ENCODE data around the gene LGALS1. TPM values are rescaled to one million over a fixed set of nuclear protein-coding genes. Genes with fewer than 3 reads are reported as not detected.
A peak's percentile ranks its signal among the peaks of the same experiment; 100 is the strongest.
"Not testable (repeated sequence)": the region's sequence is repeated elsewhere in the genome, so short reads cannot be mapped to it uniquely, and the experiment has no call there.

LGALS1 gene
- total RNA-seq, 1 experiment from 2014 or later, result 2,325 TPM

DNA sequence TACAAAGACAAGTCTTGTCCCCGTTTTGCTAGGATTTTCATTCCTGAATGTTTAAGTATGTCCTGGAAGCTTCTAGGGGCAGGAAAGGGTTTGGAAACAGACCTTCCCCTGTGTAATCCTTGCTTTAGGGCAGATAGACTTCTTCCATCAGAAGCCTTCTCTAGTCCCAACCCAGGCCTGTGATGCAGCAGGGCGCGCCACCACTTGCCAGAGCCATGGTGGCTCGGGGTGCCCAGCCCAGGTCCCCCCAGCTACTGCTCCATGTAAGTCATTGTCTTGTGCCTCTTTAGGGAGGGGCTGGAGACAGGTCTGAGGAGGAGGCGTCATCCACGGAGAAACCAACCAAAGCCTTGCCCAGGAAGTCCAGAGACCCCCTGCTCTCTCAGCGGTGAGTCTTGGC lies 15.0 kb downstream of the LGALS1 start:
- POLR2A ChIA-PET (ENCODE audit: unreplicated experiment), result no interaction called here
- no peaks in the 10 kb centered on the region for H4K20me1 ChIP-seq (ENCODE audit: low read length)
- no peaks in the 10 kb centered on the region for H3K9me3 ChIP-seq (ENCODE audit: low read length)
- H3K9me2 ChIP-seq (replicated peaks; ENCODE audit: low read length), result no peaks in the 10 kb centered on the region
- peaks cover 21% of the 10 kb centered on the region for H3K79me2 ChIP-seq (ENCODE audit: low read length)
- no peaks in the 10 kb centered on the region for H3F3A ChIP-seq (ENCODE audit: low read length, unreplicated experiment)
- TF ChIP-seq EZH2phosphoT487 (IDR thresholded peaks at IDR 0.05; ENCODE audit: borderline replicate concordance, low read length), result no peak
- TF ChIP-seq EZH2 (IDR thresholded peaks at IDR 0.05; ENCODE audit: low read length, unreplicated experiment), result no peak
- TF ChIP-seq, protein P1, sequence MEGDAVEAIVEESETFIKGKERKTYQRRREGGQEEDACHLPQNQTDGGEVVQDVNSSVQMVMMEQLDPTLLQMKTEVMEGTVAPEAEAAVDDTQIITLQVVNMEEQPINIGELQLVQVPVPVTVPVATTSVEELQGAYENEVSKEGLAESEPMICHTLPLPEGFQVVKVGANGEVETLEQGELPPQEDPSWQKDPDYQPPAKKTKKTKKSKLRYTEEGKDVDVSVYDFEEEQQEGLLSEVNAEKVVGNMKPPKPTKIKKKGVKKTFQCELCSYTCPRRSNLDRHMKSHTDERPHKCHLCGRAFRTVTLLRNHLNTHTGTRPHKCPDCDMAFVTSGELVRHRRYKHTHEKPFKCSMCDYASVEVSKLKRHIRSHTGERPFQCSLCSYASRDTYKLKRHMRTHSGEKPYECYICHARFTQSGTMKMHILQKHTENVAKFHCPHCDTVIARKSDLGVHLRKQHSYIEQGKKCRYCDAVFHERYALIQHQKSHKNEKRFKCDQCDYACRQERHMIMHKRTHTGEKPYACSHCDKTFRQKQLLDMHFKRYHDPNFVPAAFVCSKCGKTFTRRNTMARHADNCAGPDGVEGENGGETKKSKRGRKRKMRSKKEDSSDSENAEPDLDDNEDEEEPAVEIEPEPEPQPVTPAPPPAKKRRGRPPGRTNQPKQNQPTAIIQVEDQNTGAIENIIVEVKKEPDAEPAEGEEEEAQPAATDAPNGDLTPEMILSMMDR (conservative IDR thresholded peaks at IDR 0.05; ENCODE audit: low read depth, low read length), result no peak
- ATAC-seq (no peak), DNase-seq (no peak)
- CTCF ChIA-PET, result no interaction called here
- peaks cover 16% of the 10 kb centered on the region for H3K4me1 ChIP-seq (ENCODE audit: insufficient read depth, low read length)
- no peaks in the 10 kb centered on the region for H3K27me3 ChIP-seq (ENCODE audit: low read length)
- no peak overlapping the region for H3K9ac ChIP-seq (ENCODE audit: low read length)
- H3K36me3 ChIP-seq (ENCODE audit: low read depth, low read length), result peaks cover 17% of the 10 kb centered on the region; the same call in 1 of the 2 replicates
- H3K4me2 ChIP-seq (ENCODE audit: low read length), result no peak overlapping the region
- H3K27ac ChIP-seq (ENCODE audit: low read length), result no peak overlapping the region
- H2AFZ ChIP-seq (ENCODE audit: low read length), result no peak overlapping the region
- no TSS peak for BruUV-seq (replicated peaks)
- intact Hi-C loops (cut with micrococcal nuclease), result loop anchor here (10.0 kb wide), 1 partner anchor 54 kb away; no protein-coding TSS in a partner anchor
- H3K4me3 ChIP-seq (ENCODE audit: low read length), result no peak overlapping the region

DNA sequence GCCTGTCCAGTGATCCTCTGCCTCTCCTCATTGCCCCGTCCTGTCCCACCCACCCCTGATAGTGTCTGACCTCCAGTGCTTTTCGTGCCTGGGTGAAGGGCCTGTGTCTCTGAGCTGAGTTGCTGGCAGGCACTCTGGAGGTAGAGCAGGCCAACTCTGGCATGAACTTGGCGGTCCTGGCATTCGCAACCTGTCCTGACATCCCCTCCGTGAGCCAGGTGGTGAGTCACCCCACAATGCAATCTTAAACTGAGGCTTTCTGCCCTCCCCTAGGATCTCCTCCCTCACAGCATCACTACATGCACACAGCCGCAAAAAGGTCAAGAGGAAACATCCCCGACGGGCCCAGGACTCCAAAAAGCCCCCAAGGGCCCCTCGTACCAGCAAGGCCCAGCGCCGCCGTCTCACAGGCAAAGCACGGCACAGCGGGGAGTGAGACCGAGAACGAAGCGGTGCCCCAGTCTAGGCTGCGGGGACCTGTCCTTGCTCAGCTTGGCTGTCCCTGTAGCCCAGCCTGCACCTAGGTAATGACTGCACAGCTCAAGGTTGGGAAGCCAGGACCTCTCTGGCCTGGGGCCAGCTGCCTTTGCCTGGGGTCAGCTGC lies 15.6 kb downstream of the LGALS1 start:
- Histone ChIP-seq H3K9ac (ENCODE audit: low read length) (no peak overlapping the region), H2AFZ (ENCODE audit: low read length) (no peak overlapping the region), H3K4me1 (ENCODE audit: insufficient read depth, low read length) (peaks cover 18% of the 10 kb centered on the region), H3K9me2 (replicated peaks; ENCODE audit: low read length) (no peaks in the 10 kb centered on the region), H3K9me3 (ENCODE audit: low read length) (no peaks in the 10 kb centered on the region), H3K27me3 (ENCODE audit: low read length) (no peaks in the 10 kb centered on the region), H3K36me3 (ENCODE audit: low read depth, low read length) (peaks cover 17% of the 10 kb centered on the region; the same call in 1 of the 2 replicates), H3K79me2 (ENCODE audit: low read length) (peaks cover 21% of the 10 kb centered on the region), H3K27ac (ENCODE audit: low read length) (no peak overlapping the region), H3F3A (ENCODE audit: low read length, unreplicated experiment) (no peaks in the 10 kb centered on the region), H3K4me3 (ENCODE audit: low read length) (no peak overlapping the region), H3K4me2 (ENCODE audit: low read length) (no peak overlapping the region), H4K20me1 (ENCODE audit: low read length) (no peaks in the 10 kb centered on the region)
- ChIA-PET CTCF (no interaction called here), POLR2A (ENCODE audit: unreplicated experiment) (no interaction called here)
- TF ChIP-seq, protein P1 (conservative IDR thresholded peaks at IDR 0.05; ENCODE audit: low read depth, low read length), result no peak
- TF ChIP-seq EZH2 (IDR thresholded peaks at IDR 0.05; ENCODE audit: low read length, unreplicated experiment) (no peak), EZH2phosphoT487 (IDR thresholded peaks at IDR 0.05; ENCODE audit: borderline replicate concordance, low read length) (no peak)
- peak; percentile 14 for DNase-seq
- no peak for ATAC-seq
- BruUV-seq (replicated peaks), result no TSS peak
- intact Hi-C loops (cut with micrococcal nuclease), result loop anchor here (10.0 kb wide), 1 partner anchor 54 kb away; no protein-coding TSS in a partner anchor

DNA sequence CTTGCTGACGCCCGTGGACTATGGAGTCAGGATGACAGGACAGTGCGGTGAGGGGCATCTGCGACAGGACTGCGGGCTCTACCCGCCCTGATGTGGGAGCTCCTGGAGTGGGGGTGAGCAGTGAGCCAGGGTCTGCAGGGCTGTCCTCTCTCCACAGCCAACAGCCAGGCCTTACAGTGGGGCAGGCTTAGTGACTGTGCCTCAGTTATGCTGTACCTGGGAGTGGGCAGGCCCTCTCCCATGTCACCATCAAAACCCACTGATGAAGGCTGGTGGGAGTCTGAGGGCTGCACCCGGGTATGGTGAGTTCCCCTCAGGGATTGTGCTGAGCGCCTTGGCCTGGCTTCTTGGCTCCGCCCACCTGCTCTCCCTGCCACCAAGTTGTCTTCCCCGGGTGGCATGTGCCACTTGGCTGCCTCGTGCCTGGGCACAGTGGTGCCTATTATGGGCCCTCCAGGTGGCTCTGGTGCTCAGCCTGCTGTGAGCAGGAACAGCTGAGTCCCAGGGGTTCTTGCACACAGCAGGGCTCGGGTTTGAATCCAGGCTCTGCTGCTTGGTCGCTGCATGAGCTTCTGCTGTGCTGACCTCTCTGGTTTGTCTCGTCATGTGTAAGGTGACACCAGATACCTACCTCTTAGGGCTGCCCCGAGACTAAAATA lies 17.3 kb downstream of the LGALS1 start:
- TF ChIP-seq, protein P1 (conservative IDR thresholded peaks at IDR 0.05; ENCODE audit: low read depth, low read length), result no peak
- TF ChIP-seq EZH2 (IDR thresholded peaks at IDR 0.05; ENCODE audit: low read length, unreplicated experiment), result no peak
- TF ChIP-seq EZH2phosphoT487 (IDR thresholded peaks at IDR 0.05; ENCODE audit: borderline replicate concordance, low read length), result no peak
- peaks cover 7% of the 10 kb centered on the region for H3K79me2 ChIP-seq (ENCODE audit: low read length)
- no peaks in the 10 kb centered on the region for H3K27me3 ChIP-seq (ENCODE audit: low read length)
- no peaks in the 10 kb centered on the region for H3K9me3 ChIP-seq (ENCODE audit: low read length)
- no peak overlapping the region for H3K4me3 ChIP-seq (ENCODE audit: low read length)
- intact Hi-C loops (cut with micrococcal nuclease), result loop anchor here (10.0 kb wide), 1 partner anchor 52 kb away; no protein-coding TSS in a partner anchor
- POLR2A ChIA-PET (ENCODE audit: unreplicated experiment), result no interaction called here
- no TSS peak for BruUV-seq (replicated peaks)
- CTCF ChIA-PET, result no interaction called here
- ATAC-seq (no peak), DNase-seq (no peak)
- no peak overlapping the region for H3K27ac ChIP-seq (ENCODE audit: low read length)
- peaks cover 17% of the 10 kb centered on the region; the same call in 1 of the 2 replicates for H3K36me3 ChIP-seq (ENCODE audit: low read depth, low read length)
- no peaks in the 10 kb centered on the region for H4K20me1 ChIP-seq (ENCODE audit: low read length)
- H3F3A ChIP-seq (ENCODE audit: low read length, unreplicated experiment), result no peaks in the 10 kb centered on the region
- H3K4me1 ChIP-seq (ENCODE audit: insufficient read depth, low read length), result peaks cover 26% of the 10 kb centered on the region
- H3K4me2 ChIP-seq (ENCODE audit: low read length), result no peak overlapping the region
- no peaks in the 10 kb centered on the region for H3K9me2 ChIP-seq (replicated peaks; ENCODE audit: low read length)
- H2AFZ ChIP-seq (ENCODE audit: low read length), result no peak overlapping the region
- H3K9ac ChIP-seq (ENCODE audit: low read length), result no peak overlapping the region

DNA sequence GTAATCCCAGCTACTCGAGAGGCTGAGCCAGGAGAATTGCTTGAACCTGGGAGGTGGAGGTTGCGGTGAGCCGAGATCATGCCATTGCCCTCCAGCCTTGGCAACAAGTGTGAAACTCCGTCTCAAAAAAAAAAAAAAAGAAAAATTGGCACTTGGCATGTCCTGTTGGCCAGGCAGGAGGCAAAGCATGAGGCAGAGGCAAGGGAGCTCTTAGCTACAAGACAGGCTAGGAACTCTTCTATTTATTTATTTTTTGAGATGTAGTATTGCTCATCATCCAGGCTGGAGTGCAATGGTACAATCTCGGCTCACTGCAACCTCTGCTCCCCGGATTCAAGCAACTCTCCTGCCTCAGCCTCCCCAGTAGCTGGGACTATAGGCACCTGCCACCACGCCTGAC lies 18.7 kb downstream of the LGALS1 start:
- POLR2A ChIA-PET (ENCODE audit: unreplicated experiment); H3K27ac ChIP-seq (ENCODE audit: low read length); BruUV-seq (replicated peaks); H3K9me3 ChIP-seq (ENCODE audit: low read length); H3K27me3 ChIP-seq (ENCODE audit: low read length); H3K79me2 ChIP-seq (ENCODE audit: low read length); ATAC-seq; H3K9me2 ChIP-seq (replicated peaks; ENCODE audit: low read length); H3F3A ChIP-seq (ENCODE audit: low read length, unreplicated experiment); DNase-seq; H3K4me3 ChIP-seq (ENCODE audit: low read length); H4K20me1 ChIP-seq (ENCODE audit: low read length); H3K9ac ChIP-seq (ENCODE audit: low read length); H3K4me2 ChIP-seq (ENCODE audit: low read length); H2AFZ ChIP-seq (ENCODE audit: low read length): not testable (repeated sequence)
- intact Hi-C loops (cut with micrococcal nuclease), result loop anchor here (10.0 kb wide), 1 partner anchor 51 kb away; no protein-coding TSS in a partner anchor
- Histone ChIP-seq H3K36me3 (ENCODE audit: low read depth, low read length) (peaks cover 14% of the 10 kb centered on the region; the same call in 1 of the 2 replicates), H3K4me1 (ENCODE audit: insufficient read depth, low read length) (peaks cover 20% of the 10 kb centered on the region)
- CTCF ChIA-PET, result interaction anchor here (0.7 kb wide), 1 partner anchor 11 kb away, joined by 3 read pairs; no protein-coding TSS in a partner anchor
